B cell (primary cell): ENCODE results near the gene WNT11.

Experiments
- EZH2 ChIP-seq: IDR thresholded peaks from 2 replicates; pipeline ENCODE4 v1.6.1; 2012; ENCODE audit warnings: borderline replicate concordance, low read depth, mild to moderate bottlenecking, moderate library complexity, low read length; ENCODE audit not compliant: insufficient read depth, poor library complexity, severe bottlenecking
- TF ChIP-seq, protein P1 (sequence below): fragments of 200-600 bp; IDR thresholded peaks from one replicate; pipeline ENCODE4 v1.8.0; 2022; ENCODE audit warnings: antibody characterized with exemption, mild to moderate bottlenecking

GRCh38 chr11:76200006-76200940 lies 6.0 kb downstream of the WNT11 start:
- TF ChIP-seq, protein P1, sequence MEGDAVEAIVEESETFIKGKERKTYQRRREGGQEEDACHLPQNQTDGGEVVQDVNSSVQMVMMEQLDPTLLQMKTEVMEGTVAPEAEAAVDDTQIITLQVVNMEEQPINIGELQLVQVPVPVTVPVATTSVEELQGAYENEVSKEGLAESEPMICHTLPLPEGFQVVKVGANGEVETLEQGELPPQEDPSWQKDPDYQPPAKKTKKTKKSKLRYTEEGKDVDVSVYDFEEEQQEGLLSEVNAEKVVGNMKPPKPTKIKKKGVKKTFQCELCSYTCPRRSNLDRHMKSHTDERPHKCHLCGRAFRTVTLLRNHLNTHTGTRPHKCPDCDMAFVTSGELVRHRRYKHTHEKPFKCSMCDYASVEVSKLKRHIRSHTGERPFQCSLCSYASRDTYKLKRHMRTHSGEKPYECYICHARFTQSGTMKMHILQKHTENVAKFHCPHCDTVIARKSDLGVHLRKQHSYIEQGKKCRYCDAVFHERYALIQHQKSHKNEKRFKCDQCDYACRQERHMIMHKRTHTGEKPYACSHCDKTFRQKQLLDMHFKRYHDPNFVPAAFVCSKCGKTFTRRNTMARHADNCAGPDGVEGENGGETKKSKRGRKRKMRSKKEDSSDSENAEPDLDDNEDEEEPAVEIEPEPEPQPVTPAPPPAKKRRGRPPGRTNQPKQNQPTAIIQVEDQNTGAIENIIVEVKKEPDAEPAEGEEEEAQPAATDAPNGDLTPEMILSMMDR, result no peak
- TF ChIP-seq EZH2, result no peak
